NT2/D1 (cell line): ENCODE data around the gene NDUFS6.

Source experiments
- DNase-seq: peaks from one replicate; pipeline ENCODE4 v3.0.0-alpha.2; 2011; ENCODE audit warnings: low read depth, low spot score
- H3K27me3 ChIP-seq: 2 replicates; pipeline ENCODE4 v1.6.0; 2011; ENCODE audit warnings: mild to moderate bottlenecking; ENCODE audit not compliant: insufficient read length, insufficient read depth
- H3K36me3 ChIP-seq: 2 replicates; pipeline ENCODE4 v1.6.1; 2011; ENCODE audit warnings: mild to moderate bottlenecking, low read length, mixed read lengths; ENCODE audit not compliant: insufficient read depth, insufficient read length
- H3K4me1 ChIP-seq: 2 replicates; pipeline ENCODE4 v1.5.1; 2011; ENCODE audit not compliant: insufficient read depth, insufficient read length
- H3K4me3 ChIP-seq: 2 replicates; pipeline ENCODE4 v1.5.1; 2011; ENCODE audit warnings: low read depth; ENCODE audit not compliant: insufficient read length
- H3K9ac ChIP-seq: 2 replicates; pipeline ENCODE4 v1.6.0; 2011; ENCODE audit warnings: low read depth; ENCODE audit not compliant: insufficient read length
- H3K9me3 ChIP-seq: 2 replicates; pipeline ENCODE4 v1.5.1; 2011; ENCODE audit warnings: mild to moderate bottlenecking, low read length; ENCODE audit not compliant: insufficient read depth
- SUZ12 ChIP-seq: IDR thresholded peaks from 2 replicates; pipeline ENCODE4 v1.6.1; 2011; ENCODE audit not compliant: insufficient read length, insufficient read depth; ENCODE audit errors: extremely low read depth
- YY1 ChIP-seq: IDR thresholded peaks from 2 replicates; pipeline ENCODE4 v1.6.1; 2011; ENCODE audit not compliant: insufficient read length, insufficient read depth
- ZNF274 ChIP-seq: IDR thresholded peaks from 2 replicates; pipeline ENCODE4 v1.6.1; 2011; ENCODE audit warnings: mild to moderate bottlenecking, low read depth, low read length

Gene NDUFS6

DNA sequence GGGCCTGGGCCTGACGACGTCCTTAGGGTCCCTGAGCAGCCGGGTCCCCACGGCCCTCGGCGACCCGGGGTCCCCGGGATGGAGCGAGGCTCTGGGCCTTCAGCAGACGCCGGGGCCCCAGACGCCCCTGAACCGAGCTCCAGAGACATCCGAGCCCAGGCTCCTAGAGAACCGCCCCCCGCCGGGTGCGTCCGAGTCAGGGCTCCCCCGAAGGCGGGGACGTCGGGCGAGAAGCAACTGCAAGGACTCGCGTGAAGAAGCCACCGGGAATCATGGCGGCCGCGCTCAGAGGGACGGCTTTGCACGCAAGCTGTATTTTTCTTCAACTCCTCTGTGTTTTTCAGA lies 56.0 kb downstream of the NDUFS6 start:
- H3K9me3 ChIP-seq, result no peaks in the 10 kb centered on the region
- H3K36me3 ChIP-seq, result no peaks in the 10 kb centered on the region
- H3K4me1 ChIP-seq, result peaks cover 3% of the 10 kb centered on the region
- no peak for DNase-seq
- no peak overlapping the region for H3K9ac ChIP-seq
- no peaks in the 10 kb centered on the region for H3K27me3 ChIP-seq
- TF ChIP-seq YY1, result no peak
- no peak for TF ChIP-seq ZNF274
- no peak for TF ChIP-seq SUZ12
- no peak overlapping the region for H3K4me3 ChIP-seq

DNA sequence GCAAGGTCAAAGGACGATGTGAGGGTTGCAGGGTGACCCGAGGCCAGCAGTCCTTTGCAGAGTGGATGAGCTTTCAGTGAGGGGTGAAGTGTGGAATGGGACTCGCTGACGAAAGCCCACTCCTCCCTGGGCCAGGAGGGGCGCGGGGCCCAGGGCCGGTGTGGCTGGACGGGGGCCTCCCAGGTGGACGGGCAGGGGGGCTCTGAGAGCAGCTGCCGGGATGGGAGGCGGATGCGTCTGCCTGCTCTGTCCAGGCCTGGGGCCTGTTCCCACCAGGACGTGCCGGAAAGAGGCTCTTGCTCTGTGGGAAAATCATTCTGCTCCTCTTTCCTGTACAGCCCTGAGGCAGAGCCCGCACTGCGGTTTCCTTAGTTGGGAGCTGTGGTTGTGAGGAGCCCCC lies 57.2 kb downstream of the NDUFS6 start:
- Histone ChIP-seq H3K27me3 (no peaks in the 10 kb centered on the region), H3K4me3 (no peak overlapping the region), H3K4me1 (peaks cover 3% of the 10 kb centered on the region), H3K36me3 (no peaks in the 10 kb centered on the region), H3K9me3 (no peaks in the 10 kb centered on the region), H3K9ac (no peak overlapping the region)
- TF ChIP-seq ZNF274, result no peak
- no peak for DNase-seq

DNA sequence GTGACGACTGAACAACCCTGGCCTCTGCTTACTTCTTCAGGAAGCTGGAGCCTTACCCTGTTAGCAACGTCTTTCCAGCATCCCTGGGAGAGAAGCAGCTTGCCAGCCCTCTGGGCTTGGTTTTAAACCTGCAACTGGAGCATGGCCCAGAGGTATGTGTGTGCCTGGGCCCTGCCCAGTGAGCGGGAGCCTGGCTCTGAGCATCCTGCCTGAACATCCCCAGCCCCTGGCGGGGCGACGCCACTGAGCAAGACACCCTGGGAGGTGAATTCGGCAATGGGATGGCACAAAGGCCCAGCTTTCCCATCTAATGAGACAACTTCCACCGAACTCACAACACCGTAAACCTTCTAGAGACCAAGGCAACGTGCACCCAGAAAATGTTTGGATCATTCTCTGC lies 57.9 kb downstream of the NDUFS6 start:
- Histone ChIP-seq H3K4me3 (no peak overlapping the region), H3K36me3 (no peaks in the 10 kb centered on the region), H3K9ac (no peak overlapping the region), H3K4me1 (peaks cover 3% of the 10 kb centered on the region), H3K9me3 (no peaks in the 10 kb centered on the region), H3K27me3 (no peaks in the 10 kb centered on the region)
- TF ChIP-seq SUZ12, result no peak
- no peak for TF ChIP-seq ZNF274
- TF ChIP-seq YY1, result no peak
- DNase-seq, result no peak

DNA sequence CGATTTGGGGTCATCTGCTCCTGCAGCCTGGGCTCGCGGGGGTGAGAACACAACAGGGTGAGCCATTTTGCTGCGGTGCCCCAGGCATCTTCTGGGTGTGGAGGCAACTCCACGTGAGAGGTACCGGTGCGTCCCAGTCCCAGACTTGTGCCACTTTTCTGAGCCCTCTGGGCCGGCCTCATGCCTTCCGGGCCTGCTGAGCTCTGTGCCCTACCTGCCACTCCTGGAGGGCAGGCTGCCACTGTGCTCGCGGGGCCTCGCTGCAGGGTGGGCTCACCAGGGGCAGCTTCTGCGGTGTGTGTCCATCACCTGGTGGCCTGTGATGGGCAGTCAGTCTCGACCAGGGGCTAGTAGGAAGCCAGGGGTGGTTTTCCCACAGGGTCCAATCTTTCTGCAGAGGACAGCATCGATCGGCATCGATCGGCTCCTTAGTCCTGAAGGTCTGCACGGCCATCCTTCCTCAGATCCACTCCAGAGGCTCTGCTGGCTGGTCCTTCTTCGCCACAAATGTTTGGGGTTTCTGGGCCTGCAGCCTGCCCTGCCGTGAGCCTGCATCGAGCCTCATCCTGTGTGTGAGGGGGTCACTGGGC lies 58.9 kb downstream of the NDUFS6 start:
- no peaks in the 10 kb centered on the region for H3K36me3 ChIP-seq
- no peaks in the 10 kb centered on the region for H3K27me3 ChIP-seq
- peaks cover 3% of the 10 kb centered on the region for H3K4me1 ChIP-seq
- no peaks in the 10 kb centered on the region for H3K9me3 ChIP-seq
- H3K4me3 ChIP-seq, result no peak overlapping the region
- H3K9ac ChIP-seq, result no peak overlapping the region
- no peak for DNase-seq
- TF ChIP-seq YY1, result no peak
- TF ChIP-seq SUZ12, result no peak
- no peak for TF ChIP-seq ZNF274

DNA sequence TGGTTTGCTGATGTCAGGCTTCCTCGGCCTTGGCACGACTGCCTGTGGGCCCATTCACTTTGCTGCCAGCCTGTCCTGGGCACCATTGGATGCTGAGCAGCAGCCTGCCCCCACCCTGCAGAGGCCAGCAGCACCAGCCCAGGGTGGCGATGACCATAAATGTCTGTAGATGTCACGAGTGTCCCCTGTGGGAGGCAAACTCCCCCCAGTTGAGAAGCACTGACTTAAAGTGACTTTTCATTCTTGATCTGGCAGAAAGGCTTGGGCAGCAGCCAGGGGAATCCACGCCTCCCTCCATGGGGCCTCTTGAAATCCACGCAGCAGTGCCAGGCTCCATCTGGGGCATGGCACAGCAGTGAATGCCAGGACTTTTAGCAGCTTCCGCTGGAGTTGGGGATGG lies 59.7 kb downstream of the NDUFS6 start:
- H3K4me1 ChIP-seq, result no peaks in the 10 kb centered on the region
- no peak for DNase-seq
- no peaks in the 10 kb centered on the region for H3K27me3 ChIP-seq
- no peak overlapping the region for H3K9ac ChIP-seq
- H3K36me3 ChIP-seq, result no peaks in the 10 kb centered on the region
- H3K9me3 ChIP-seq, result no peaks in the 10 kb centered on the region
- no peak overlapping the region for H3K4me3 ChIP-seq
- TF ChIP-seq SUZ12, result no peak
- no peak for TF ChIP-seq ZNF274
- no peak for TF ChIP-seq YY1

DNA sequence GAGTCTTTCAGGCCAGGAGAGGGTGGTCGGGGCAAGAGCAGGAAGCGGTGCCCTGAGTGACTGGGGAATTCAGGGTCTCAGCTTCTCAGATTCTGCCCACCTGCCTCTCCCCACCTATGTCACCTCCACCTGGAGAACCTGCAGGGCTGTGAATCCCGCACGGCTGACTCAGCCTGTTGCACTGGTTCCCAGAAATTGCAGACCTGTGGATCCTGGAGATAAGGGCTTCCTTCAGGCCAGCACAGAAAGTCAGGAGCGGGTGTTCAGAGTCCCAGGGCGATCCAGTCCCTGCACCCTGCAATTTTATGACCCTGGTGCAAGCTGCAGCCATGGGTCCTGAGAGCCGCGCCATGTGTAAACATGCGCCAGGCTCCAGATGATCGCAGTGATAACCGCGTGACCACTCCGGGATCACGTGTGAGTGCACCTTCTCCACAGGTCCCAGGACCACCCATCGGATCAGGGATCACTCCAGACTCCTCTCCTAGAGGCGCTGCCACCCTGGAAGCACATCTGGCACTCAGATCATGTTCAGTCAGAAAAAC lies 63.8 kb downstream of the NDUFS6 start:
- H3K4me3 ChIP-seq, result no peak overlapping the region
- H3K9me3 ChIP-seq, result no peaks in the 10 kb centered on the region
- H3K27me3 ChIP-seq, result peaks cover 2% of the 10 kb centered on the region
- no peaks in the 10 kb centered on the region for H3K4me1 ChIP-seq
- no peak overlapping the region for H3K9ac ChIP-seq
- no peaks in the 10 kb centered on the region for H3K36me3 ChIP-seq
- DNase-seq, result no peak
- TF ChIP-seq SUZ12, result no peak
- no peak for TF ChIP-seq ZNF274
- TF ChIP-seq YY1, result no peak

DNA sequence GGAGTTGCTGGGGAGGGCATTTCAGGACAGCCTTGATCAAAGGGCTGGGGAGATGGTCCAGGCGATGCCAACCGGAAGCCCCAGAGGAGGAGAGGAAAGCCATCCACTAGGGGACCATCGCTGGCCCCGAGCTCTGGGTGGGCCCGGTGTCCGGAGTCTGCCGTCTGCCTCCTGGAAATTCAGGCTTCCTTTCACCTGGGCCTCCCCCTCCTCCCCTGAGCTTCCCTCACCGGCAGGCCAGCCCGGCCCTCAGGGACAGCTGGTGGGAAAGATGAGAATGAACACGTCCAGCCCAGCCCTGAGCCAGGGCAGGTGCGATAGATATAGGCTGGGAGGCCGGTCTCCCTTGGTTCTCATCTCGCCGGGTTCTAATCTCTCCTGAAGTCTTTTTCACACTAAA lies 64.3 kb downstream of the NDUFS6 start:
- no peak for DNase-seq
- Histone ChIP-seq H3K36me3 (no peaks in the 10 kb centered on the region), H3K9ac (no peak overlapping the region), H3K4me1 (no peaks in the 10 kb centered on the region), H3K27me3 (peaks cover 2% of the 10 kb centered on the region), H3K4me3 (no peak overlapping the region), H3K9me3 (no peaks in the 10 kb centered on the region)
- no peak for TF ChIP-seq YY1
- TF ChIP-seq SUZ12, result no peak
- TF ChIP-seq ZNF274, result no peak
